GM21447 (cell line): Measurements from ENCODE around the gene NACC2.
A peak's percentile ranks its signal among the peaks of the same experiment; 100 is the strongest.

Source experiments
- ATAC-seq: cut with Tn5 transposase; IDR thresholded peaks from one replicate; pipeline ENCODE4 v1.9.1; 2021; ENCODE audit not compliant: unreplicated experiment

Gene NACC2

DNA sequence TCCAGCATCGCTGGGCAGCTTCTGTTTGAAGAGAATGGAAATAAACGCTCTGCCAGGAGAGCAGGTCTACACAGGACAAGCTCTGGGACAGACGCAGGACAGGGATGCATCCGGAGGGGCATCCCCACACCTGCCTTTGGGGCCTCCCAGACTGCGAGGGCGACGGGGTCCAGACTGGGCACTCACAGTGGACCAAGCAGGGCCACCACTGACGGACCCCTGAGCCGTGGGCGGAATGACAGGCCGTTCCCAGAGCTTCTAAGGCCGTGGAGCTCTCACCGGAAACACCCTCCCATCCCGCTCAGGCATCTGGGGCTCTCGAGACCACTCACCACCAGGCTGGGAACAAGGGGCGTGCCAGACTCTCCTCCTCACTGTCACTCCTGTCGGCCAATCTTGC lies 34.1 kb upstream of the NACC2 start:
- no peak for ATAC-seq

DNA sequence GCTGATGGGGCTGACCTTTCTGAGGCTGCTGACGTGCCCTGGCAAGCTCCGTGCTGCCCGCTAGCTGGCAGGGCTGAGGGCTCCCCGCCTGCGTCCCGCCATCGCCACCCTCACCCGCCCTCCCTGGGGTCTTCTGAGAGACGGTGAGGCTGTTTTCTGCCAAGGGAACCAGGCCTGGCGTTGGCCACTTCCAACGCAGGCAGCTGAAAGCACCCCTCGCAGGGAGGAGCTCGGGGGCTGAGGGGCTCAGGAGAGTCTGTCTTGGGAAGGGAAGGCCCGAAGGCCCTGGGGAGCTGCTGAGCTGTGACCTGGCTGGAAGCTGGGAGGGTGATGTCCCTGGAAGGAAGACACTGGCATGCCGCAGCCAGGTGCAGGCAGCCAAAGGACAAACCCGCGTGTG lies 33.3 kb upstream of the NACC2 start:
- no peak for ATAC-seq

GRCh38 chr9:136127313-136127712 lies 32.2 kb upstream of the NACC2 start:
- ATAC-seq: no peak

- no peak for ATAC-seq
Measured at GRCh38 chr9:136124976-136125692, 30.0 kb upstream of the NACC2 start.

DNA sequence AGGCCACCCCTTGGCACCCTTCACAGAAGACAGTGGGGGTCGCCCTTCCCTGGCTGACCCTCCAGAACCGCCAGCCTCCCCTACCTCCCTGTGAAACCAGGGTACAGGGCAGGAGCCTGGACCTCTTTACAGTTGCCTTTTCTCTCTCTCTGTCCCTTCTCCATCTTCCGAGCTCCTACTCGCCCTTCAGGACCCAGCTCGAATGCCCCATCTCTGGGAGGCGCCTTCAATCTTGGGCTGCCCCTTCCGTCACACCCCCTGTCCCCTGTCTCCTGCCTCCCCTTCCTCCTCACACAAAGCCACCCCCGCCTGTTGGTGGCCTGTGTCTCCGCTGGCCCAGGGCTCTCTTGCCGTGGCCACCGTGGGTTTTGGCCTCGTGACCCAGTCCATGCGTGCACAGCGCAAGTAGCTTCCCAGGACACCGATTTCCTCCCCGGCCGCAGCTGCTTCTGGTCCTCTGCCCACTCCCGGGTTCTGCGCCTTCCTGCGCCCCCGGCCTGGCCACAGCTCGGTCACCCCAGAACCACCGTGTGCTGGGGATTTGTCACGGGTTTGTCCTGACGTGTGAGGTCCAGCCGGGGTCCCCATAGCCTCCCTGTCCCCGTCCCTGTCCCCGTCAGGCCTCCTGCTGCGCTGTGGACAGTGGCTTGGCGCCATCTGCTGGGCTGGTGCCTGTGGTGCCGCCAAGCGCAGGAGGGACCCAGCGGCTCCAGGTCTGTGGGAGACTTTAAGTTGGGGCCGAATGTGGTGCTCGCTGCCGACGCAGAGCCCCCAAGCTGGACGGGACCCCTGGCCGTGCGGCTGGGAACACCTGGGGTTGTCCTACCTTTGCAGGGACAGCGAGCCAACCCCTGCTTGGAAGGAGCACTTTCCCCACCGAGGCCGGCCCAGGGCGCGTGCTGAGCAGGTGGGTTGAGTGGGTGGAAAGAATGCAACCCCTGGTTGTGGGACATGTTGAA lies 27.6 kb upstream of the NACC2 start:
- no peak for ATAC-seq

- ATAC-seq: no peak
Measured at GRCh38 chr9:136121801-136122200, 26.7 kb upstream of the NACC2 start.

DNA sequence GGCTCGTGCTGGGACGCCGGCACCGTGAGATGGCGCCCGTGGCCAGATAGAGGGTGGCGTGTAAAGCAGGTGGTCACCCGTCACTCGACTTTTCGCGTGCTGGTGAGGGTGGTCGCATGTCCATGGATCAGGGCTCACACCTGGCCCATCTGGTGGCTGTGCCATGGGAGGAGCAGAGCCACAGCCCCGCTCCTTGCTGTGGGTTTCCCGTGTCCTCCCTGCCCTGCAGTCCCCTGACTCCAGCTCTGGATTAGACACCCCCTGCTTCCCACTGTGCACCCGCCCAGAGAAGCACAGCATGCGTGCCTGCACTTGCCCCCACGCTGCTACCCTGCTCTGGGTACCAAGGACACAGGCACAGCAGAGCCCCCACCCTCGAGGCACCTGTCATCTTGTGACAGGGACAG lies 25.4 kb upstream of the NACC2 start:
- no peak for ATAC-seq

DNA sequence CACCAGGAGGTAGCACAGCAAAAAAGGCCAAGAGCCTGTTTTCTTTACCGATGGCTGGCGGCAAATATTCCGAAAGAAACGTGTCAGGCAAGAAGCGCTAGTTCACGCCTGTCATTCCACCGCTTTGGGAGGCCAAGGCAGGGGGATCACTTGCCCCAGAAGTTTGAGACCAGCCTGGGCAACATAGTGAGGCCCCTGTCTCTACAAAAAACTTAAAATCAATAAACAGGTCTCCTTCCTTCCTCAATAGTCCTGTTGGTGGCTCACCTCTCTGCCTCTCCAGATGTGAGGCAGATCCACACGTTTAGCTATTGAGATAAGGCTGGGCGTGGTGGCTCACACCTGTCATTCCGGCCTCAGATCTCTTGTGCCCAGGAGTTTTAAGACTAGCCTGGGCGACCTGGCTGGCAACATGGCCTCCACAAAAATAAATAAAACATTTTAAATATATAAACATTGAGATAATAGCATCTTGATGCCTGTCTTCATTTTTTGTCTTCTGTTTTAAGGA lies 24.8 kb upstream of the NACC2 start:
- no peak for ATAC-seq

DNA sequence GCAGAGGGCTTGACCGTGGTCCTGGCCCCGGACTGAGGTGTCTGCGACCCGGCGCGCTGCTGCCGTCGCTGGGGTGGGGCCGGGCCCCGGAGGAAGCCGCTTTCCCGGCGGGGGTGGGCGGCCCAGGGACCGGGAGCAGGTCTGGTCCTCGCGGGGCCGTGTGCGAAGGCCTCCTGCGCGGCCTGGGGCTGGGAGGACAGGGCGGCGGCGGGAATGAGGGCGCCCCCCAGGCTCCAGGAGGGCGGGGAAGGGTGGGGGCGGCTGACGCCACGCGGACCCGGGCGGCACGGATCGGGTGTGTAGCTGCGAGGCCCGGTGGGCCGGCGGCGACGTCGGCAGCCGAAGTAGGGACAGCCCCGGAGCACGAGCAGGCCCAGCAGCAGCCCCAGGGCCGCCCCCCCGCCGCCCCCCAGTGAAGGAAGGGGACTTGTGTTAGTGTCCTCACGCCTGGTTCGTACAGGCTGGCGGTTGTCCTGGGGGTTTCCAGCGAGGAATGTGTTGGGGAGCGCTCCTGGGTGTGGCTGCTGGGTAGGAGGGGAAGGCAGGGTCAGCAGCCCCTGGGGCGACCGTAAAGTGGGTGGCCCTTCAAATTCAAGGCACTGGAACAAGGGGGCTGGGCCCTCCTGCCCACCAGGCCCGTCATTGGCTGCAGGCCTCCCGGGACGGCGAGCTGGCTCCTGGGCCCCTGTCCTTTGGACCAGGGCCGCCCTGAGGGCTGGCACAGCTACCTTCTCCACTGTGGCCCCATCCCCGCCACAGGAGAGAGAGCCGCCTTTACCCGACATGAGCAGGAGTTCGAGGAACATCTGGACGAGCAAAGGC lies 24.2 kb upstream of the NACC2 start:
- peak; percentile 8 for ATAC-seq

DNA sequence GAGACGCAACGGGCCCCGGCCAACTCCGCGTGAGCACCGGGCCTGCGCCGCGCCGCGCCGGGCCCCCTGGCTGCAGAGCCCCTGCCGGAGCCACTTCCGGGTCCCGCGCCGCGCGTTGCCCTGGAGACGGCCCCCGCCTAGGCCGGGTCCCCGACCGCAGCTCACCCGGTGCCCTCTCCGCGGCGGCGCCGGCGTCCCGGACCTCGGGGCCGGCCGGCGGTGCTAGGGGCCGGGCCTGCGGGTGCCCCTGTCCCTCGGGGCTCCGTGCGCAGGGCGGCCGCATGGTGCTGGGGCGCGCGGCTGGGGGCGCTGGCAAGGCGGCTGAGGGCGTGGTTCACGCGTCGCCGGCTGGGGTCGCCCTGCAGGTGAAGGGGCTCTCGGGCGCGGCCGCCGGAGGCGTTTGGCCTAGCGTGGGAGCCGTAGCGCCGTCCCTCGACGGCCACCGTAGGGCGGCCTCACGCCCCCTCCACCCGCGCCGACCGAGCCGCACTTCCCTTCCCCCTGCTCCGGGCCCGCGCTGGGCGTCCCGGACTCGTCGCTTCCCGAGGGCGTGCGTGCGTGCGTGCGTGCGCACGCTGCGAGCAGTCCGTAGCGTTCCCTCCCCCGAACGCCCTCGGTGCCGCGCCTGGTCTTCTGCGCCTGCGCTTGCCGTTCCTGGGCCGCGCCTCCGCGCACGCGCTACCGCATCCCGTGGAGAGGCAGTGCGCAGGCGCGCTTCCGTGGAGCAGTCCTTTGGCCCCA lies 23.4 kb upstream of the NACC2 start, which contains the start of gene TMEM250:
TMEM250 (minus strand) TSS at position 556 of the 741 bp plus-strand sequence. CDS start 1,975 bp downstream, outside the sequence.
- peak; percentile 65 for ATAC-seq

- ATAC-seq: peak; percentile 3
Measured at GRCh38 chr9:136117916-136118319, 22.8 kb upstream of the NACC2 start.

- no peak for ATAC-seq
Measured at GRCh38 chr9:136117291-136117915, 22.3 kb upstream of the NACC2 start.

DNA sequence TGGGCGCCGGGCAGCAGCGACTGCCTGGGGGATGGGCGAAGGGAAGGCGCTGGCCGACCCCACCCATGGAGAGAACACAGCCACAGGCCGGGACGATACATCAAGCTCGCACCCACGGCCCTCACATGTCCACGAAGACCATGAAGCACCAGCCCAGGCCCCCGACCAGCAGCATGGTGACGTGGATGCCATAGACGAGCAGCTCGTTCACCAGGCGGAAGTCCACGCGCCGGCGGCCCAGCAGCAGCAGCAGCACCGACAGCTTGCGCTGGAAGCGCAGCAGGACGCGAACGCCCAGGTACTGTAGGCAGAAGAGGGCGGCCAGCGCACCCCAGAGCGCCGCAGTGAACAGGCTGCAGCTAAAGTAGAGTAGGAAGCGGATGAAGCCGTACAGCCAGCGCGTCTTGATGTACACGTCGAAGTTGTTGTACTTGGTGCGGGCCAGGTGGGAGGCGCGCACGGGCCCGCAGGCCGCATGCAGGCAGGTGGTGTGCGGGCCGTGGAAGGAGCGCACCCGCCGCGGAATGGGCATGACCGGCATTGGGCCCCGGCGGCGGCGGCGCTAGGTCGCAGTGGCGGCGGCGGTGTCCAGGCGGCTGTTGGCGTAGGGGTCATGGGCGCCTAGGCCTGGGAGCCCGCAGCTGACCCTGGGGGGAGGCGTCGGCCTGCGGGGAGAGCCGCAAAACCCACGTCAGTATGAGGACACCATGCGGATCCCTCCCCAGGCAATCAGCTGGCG lies 21.4 kb upstream of the NACC2 start:
- ATAC-seq: no peak

- no peak for ATAC-seq
Measured at GRCh38 chr9:136115641-136116359, 20.7 kb upstream of the NACC2 start.

- no peak for ATAC-seq
Measured at GRCh38 chr9:136115206-136115605, 20.1 kb upstream of the NACC2 start.

DNA sequence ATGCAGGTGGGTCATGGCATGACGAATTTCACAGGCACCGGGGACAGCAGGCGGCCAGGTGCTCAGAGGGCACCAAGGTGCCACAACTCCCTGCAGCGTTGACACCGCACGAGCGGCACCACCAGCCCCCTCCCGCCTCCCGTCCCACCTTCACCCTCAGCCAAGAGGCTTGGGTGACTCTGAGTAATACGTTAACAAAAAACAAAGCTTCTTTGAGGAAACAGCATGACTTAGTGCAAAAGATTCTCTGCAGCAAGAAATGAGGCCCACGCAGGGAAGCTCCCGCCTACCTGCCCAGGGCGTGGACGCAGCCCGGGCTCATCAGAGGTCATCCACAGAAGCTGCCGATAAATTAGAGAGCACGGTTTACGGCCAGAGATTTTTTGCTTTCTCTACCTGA lies 19.5 kb upstream of the NACC2 start:
- ATAC-seq: no peak

DNA sequence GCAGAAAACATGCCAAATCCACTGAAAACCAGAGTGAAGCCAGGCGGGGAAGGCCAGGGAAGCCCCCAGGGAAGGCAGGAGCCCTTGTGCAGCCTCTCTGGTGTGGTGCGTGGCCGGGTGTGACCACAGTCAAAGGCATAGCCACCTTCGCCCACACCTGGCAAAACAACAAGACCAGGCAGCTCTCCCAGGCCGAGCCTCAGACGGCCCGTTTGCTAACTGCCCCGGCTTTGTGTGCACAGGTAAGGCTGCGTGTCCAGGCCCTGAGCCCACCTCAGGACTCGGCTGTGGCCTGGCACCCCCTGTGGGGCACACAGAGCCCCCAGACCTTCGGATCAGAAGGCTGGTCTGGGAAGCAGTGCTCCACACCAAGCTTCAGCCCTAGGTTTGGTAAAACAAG lies 17.5 kb upstream of the NACC2 start:
- no peak for ATAC-seq

DNA sequence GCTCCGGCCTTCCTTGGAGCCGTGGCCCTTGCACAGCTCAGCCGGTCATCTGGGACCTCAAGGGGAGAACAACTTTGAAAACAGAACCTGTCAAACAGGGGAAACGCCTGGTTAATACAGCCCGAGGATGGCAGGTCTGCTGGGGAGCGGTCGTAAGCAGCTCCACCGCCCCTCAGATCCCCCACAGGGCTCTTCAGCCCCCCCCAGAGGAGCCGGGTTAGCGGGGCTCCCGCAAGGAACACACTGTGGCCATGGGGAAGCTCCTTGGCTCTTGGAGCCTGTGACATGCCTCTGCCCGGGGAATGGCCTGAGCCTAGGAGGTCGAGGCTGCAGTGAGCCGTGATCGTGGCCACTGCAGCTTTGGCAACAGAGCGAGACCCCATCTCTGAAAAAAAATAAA lies 16.8 kb upstream of the NACC2 start:
- no peak for ATAC-seq
